ENCODE measurements around the gene RARG. TPM values are rescaled to one million over a fixed set of nuclear protein-coding genes. Genes with fewer than 3 reads are reported as not detected.

The RARG gene
- total RNA-seq, 1 donor from 2014 or later, result 74.5 TPM

DNA sequence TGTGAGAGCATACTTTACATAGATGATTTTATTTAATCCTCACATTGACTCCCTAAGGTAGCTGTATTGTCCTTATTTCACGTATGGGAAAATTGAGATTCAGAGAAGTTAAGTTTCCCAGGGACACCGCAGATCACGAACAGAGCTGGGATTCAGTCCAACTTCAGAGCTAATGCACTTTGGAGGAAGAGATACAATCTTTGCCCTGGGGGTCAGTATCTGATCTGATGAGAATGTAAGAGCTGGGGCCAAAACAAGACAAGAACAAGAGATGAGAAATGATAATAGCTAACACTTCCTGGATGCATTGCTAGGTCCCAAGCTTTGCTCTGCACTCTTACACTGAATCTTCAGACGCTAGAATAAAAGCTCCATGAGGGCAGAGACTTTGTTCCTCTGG is 45.3 kb downstream of the RARG start:
- no peak overlapping the region for H3K27ac Mint-ChIP-seq
- no peaks in the 10 kb centered on the region for H3K27me3 Mint-ChIP-seq
- TF ChIP-seq CTCF (conservative IDR thresholded peaks at IDR 0.05), result no peak
- peaks cover 25% of the 10 kb centered on the region for H3K4me1 Mint-ChIP-seq (ENCODE audit: unreplicated experiment)
- no peak for DNase-seq (ENCODE audit: extremely low spot score, unreplicated experiment)
- no peak overlapping the region for H3K4me3 Mint-ChIP-seq
- H3K9me3 Mint-ChIP-seq, result no peaks in the 10 kb centered on the region
- peaks cover 51% of the 10 kb centered on the region for H3K36me3 Mint-ChIP-seq

GRCh38 chr12:53185582-53186153 is 46.3 kb downstream of the RARG start:
- no peak for TF ChIP-seq CTCF (conservative IDR thresholded peaks at IDR 0.05)
- H3K36me3 Mint-ChIP-seq, result peaks cover 53% of the 10 kb centered on the region
- H3K4me1 Mint-ChIP-seq (ENCODE audit: unreplicated experiment), result peaks cover 31% of the 10 kb centered on the region
- no peaks in the 10 kb centered on the region for H3K27me3 Mint-ChIP-seq
- H3K9me3 Mint-ChIP-seq, result no peaks in the 10 kb centered on the region
- DNase-seq (ENCODE audit: extremely low spot score, unreplicated experiment), result no peak
- H3K27ac Mint-ChIP-seq, result no peak overlapping the region
- no peak overlapping the region for H3K4me3 Mint-ChIP-seq

- H3K27ac Mint-ChIP-seq, result no peak overlapping the region
- no peaks in the 10 kb centered on the region for H3K9me3 Mint-ChIP-seq
- no peak overlapping the region for H3K4me3 Mint-ChIP-seq
- no peak for DNase-seq (ENCODE audit: extremely low spot score, unreplicated experiment)
- TF ChIP-seq CTCF (conservative IDR thresholded peaks at IDR 0.05), result no peak
- peaks cover 53% of the 10 kb centered on the region for H3K36me3 Mint-ChIP-seq
- H3K4me1 Mint-ChIP-seq (ENCODE audit: unreplicated experiment), result peaks cover 34% of the 10 kb centered on the region
- H3K27me3 Mint-ChIP-seq, result no peaks in the 10 kb centered on the region
Observed at GRCh38 chr12:53184828-53185227, 47.2 kb downstream of the RARG start.

GRCh38 chr12:53182903-53183302 is 49.1 kb downstream of the RARG start:
- H3K27ac Mint-ChIP-seq, result peak overlapping the region; percentile 25
- H3K9me3 Mint-ChIP-seq, result no peaks in the 10 kb centered on the region
- H3K36me3 Mint-ChIP-seq, result peaks cover 54% of the 10 kb centered on the region
- peaks cover 43% of the 10 kb centered on the region for H3K4me1 Mint-ChIP-seq (ENCODE audit: unreplicated experiment)
- DNase-seq (ENCODE audit: extremely low spot score, unreplicated experiment), result no peak
- no peaks in the 10 kb centered on the region for H3K27me3 Mint-ChIP-seq
- peak overlapping the region; percentile 94 for H3K4me3 Mint-ChIP-seq
- TF ChIP-seq CTCF (conservative IDR thresholded peaks at IDR 0.05), result no peak

- H3K9me3 Mint-ChIP-seq, result no peaks in the 10 kb centered on the region
- H3K4me1 Mint-ChIP-seq (ENCODE audit: unreplicated experiment), result peaks cover 43% of the 10 kb centered on the region
- H3K27me3 Mint-ChIP-seq, result no peaks in the 10 kb centered on the region
- no peak for DNase-seq (ENCODE audit: extremely low spot score, unreplicated experiment)
- peak overlapping the region; percentile 94 for H3K4me3 Mint-ChIP-seq
- no peak for TF ChIP-seq CTCF (conservative IDR thresholded peaks at IDR 0.05)
- peaks cover 44% of the 10 kb centered on the region for H3K36me3 Mint-ChIP-seq
- peak overlapping the region; percentile 84 for H3K27ac Mint-ChIP-seq
Observed at GRCh38 chr12:53181935-53182334, 50.1 kb downstream of the RARG start.
